Measurements from ENCODE around the gene TGM2. TPM values are rescaled to one million over a fixed set of nuclear protein-coding genes. Genes with fewer than 3 reads are reported as not detected.

Gene TGM2
- total and polyA plus RNA-seq, 9 of the 15 experiments (the other 6 are each of a cell fraction or from before 2014, with no cell fraction given), result 5.5 to 78.5 (median 37.6) TPM

DNA sequence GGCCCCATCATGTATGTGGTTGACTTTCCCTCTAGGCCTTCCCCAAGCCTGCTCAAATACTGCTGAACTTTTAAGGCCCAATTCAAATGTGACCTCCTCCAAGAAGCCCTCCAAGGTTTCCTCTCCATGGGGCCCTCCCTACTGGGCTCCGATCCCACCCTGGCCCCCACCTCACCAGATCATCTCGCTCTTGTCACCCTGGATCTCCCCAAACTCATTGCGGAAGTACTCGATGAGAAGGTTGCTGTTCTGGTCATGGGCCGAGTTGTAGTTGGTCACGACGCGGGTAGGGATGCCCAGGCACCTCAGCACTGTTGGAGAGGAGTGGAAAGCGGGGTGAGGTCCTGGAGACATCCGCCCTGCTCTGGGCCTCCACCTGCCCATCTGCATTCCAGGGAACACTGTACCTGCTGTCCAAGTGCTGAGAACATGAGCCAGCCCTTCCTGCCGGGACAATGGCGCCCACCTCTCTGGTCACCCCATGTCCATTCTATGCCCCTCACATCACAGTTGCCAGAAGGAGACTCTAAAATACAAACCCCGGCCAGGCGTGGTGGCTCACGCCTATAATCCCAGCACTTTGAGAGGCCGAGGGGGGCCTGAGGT is 23.1 kb downstream of the TGM2 start (continued):
- TF ChIP-seq BCOR (IDR thresholded peaks at IDR 0.05), result peak; percentile 45; the same call in 1 of the 2 replicates

DNA sequence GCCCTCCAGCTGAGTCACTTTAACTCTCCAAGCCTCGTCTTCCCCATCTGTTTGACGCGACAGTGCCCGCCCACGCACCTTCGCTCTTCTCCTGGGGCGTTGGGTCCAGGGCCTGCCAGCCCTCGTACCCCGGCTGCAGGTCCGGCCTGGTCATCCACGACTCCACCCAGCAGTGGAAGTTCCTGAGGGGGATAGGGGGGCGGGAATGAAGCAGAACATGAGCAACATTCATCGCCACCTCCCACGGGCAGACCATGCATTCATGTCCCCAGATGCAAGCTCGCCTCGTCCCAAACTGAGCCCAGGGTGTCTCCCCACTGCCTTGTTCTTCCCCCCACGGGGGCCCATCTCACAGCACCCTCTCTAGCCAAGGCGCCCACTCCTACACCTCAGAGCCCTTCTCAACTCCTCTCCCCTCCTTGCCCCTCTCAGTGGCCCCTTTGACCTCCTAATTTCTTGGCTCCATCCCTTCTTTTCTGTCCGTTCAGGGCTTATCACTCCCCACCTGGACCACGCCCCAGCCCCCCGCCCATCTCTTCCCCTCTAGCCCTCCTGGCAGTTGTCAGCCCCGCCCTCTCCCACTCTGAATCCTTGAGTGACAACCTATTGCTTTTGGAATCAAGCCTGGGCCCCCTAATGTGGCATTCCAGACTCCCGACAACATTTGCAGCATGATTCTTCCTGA is 23.7 kb downstream of the TGM2 start:
- peak in 3 of 4 experiments; percentile 39 to 54 (median 53) for DNase-seq (ENCODE audit: extremely low read depth in 1 of 4, low spot score in 3 of 4)
- in situ Hi-C loops (cut with MboI), result no loop called here
- no peaks in the 10 kb centered on the region for H3K9me3 ChIP-seq (replicated peaks; ENCODE audit: control insufficient read depth, insufficient read depth, low read depth, low read length)

More for the DNA sequence above, 23.7 kb downstream of the TGM2 start:
- ChIA-PET POLR2A (interaction anchor here (1.1 to 1.9 kb wide), 2 partner anchors 11 to 18 kb away, joined by 4 to 14 read pairs; no protein-coding TSS in a partner anchor), CTCF (ENCODE audit: low intra/inter-chr PET ratio) (no interaction called here)
- FAIRE-seq (no peak), ATAC-seq (no peak)
- H2AFZ ChIP-seq (ENCODE audit: low read depth, low read length), result no peak overlapping the region
- no peak overlapping the region for H3K27ac ChIP-seq (ENCODE audit: extremely low read depth, low read depth, low read length)
- TF ChIP-seq PTRF (tag; IDR thresholded peaks at IDR 0.05) (no peak), RBM22 (IDR thresholded peaks at IDR 0.05; ENCODE audit: low read depth, low read length, poor library complexity, severe bottlenecking) (peak; percentile 73), HOMEZ (CRISPR knock-in tag; IDR thresholded peaks at IDR 0.05) (no peak), FOXJ3 (CRISPR knock-in tag; IDR thresholded peaks at IDR 0.05) (no peak), POLR2G (IDR thresholded peaks at IDR 0.05; ENCODE audit: low read depth, low read length) (peak; percentile 68), RBFOX2 (IDR thresholded peaks at IDR 0.05; ENCODE audit: low read depth, low read length) (0 out of 2 replicates have a peak, but pooled peaks have one; percentile 35), ZSCAN29 (IDR thresholded peaks at IDR 0.05) (no peak), PCBP2 (IDR thresholded peaks at IDR 0.05; ENCODE audit: low read depth, low read length, poor library complexity, severe bottlenecking) (no peak), IRF1 (CRISPR knock-in tag; IDR thresholded peaks at IDR 0.05; ENCODE audit: borderline replicate concordance) (no peak), ZBTB1 (CRISPR knock-in tag; IDR thresholded peaks at IDR 0.05; ENCODE audit: borderline replicate concordance, low read depth) (no peak), EGR1 (conservative IDR thresholded peaks at IDR 0.05) (peak; percentile 67)
- TF ChIP-seq, protein P1, sequence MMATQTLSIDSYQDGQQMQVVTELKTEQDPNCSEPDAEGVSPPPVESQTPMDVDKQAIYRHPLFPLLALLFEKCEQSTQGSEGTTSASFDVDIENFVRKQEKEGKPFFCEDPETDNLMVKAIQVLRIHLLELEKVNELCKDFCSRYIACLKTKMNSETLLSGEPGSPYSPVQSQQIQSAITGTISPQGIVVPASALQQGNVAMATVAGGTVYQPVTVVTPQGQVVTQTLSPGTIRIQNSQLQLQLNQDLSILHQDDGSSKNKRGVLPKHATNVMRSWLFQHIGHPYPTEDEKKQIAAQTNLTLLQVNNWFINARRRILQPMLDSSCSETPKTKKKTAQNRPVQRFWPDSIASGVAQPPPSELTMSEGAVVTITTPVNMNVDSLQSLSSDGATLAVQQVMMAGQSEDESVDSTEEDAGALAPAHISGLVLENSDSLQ (IDR thresholded peaks at IDR 0.05), result peak; percentile 54; the same call in 1 of the 2 replicates
- TF ChIP-seq, protein P2, sequence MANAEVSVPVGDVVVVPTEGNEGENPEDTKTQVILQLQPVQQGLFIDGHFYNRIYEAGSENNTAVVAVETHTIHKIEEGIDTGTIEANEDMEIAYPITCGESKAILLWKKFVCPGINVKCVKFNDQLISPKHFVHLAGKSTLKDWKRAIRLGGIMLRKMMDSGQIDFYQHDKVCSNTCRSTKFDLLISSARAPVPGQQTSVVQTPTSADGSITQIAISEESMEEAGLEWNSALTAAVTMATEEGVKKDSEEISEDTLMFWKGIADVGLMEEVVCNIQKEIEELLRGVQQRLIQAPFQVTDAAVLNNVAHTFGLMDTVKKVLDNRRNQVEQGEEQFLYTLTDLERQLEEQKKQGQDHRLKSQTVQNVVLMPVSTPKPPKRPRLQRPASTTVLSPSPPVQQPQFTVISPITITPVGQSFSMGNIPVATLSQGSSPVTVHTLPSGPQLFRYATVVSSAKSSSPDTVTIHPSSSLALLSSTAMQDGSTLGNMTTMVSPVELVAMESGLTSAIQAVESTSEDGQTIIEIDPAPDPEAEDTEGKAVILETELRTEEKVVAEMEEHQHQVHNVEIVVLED (CRISPR knock-in tag; IDR thresholded peaks at IDR 0.05), result no peak
- H3K79me2 ChIP-seq (ENCODE audit: control insufficient read depth, insufficient read depth, low read length), result no peaks in the 10 kb centered on the region
- no peaks in the 10 kb centered on the region for H4K20me1 ChIP-seq (replicated peaks; ENCODE audit: control insufficient read depth, insufficient read depth, low read length)
- H3K36me3 ChIP-seq (ENCODE audit: control insufficient read depth, insufficient read depth, low read length), result peaks cover 72% of the 10 kb centered on the region
- no TSS peak for BruUV-seq (replicated peaks)
- intact Hi-C loops (cut with micrococcal nuclease), result no loop called here
- WGBS (ENCODE audit: insufficient coverage, low coverage, missing lambda C conversion rate), result 74% methylated on average over 9 of the region's 23 CpGs
- no peak overlapping the region for H3K4me3 ChIP-seq
- H3K9me1 ChIP-seq (ENCODE audit: control insufficient read depth, insufficient read depth, low read length), result no peaks in the 10 kb centered on the region
- H3K27me3 ChIP-seq (ENCODE audit: control insufficient read depth in 2 of 2, insufficient read depth in 2 of 2, low read length in 2 of 2), result no peaks in the 10 kb centered on the region
- H3K4me2 ChIP-seq (ENCODE audit: insufficient read depth, low read length), result no peak overlapping the region
- H3K9ac ChIP-seq (ENCODE audit: insufficient read depth in 1 of 2, low read depth in 2 of 2, low read length in 2 of 2), result peak overlapping the region in 1 of 2 experiments; percentile 38; a peak in 1 of 4 replicates
- H3K4me1 ChIP-seq (replicated peaks in 1 of 2; ENCODE audit: control insufficient read depth in 2 of 2, insufficient read depth in 2 of 2, low read length in 2 of 2), result peaks cover 26 to 32% of the 10 kb centered on the region in 2 experiments
